NAMALWA (cell line): Measurements from ENCODE around the gene ST6GAL1.
A peak's percentile ranks its signal among the peaks of the same experiment; 100 is the strongest.
"Not testable (repeated sequence)": the region's sequence is repeated elsewhere in the genome, so short reads cannot be mapped to it uniquely, and the experiment has no call there.

Source experiments
- DNase-seq: peaks from one replicate; pipeline ENCODE4 v3.0.0-alpha.2; 2015; ENCODE audit warnings: low spot score

ST6GAL1 gene

GRCh38 chr3:186930143-186930640 lies at the start of gene ST6GAL1:
Gene ST6GAL1 (plus strand): TSS chr3:186930526. CDS start chr3:187042704, 112,178 bp downstream.
- DNase-seq = peak; percentile 82

GRCh38 chr3:186882150-186882524 lies 48.2 kb upstream of the ST6GAL1 start:
- no peak for DNase-seq

GRCh38 chr3:186882881-186883685 lies 47.2 kb upstream of the ST6GAL1 start:
- DNase-seq = no peak

- no peak for DNase-seq
These were observed 46.7 kb upstream of the ST6GAL1 start for GRCh38 chr3:186883686-186884058.

GRCh38 chr3:186884868-186885267 lies 45.5 kb upstream of the ST6GAL1 start:
- DNase-seq = not testable (repeated sequence)

- no peak for DNase-seq
These were observed 43.9 kb upstream of the ST6GAL1 start for GRCh38 chr3:186886202-186886981.

- not testable (repeated sequence) for DNase-seq
These were observed 42.8 kb upstream of the ST6GAL1 start for GRCh38 chr3:186887507-186887938.

- DNase-seq = no peak
These were observed 41.8 kb upstream of the ST6GAL1 start for GRCh38 chr3:186888569-186888968.

- DNase-seq = not testable (repeated sequence)
These were observed 40.6 kb upstream of the ST6GAL1 start for GRCh38 chr3:186889698-186890097.

GRCh38 chr3:186890911-186891310 lies 39.4 kb upstream of the ST6GAL1 start:
- no peak for DNase-seq

- not testable (repeated sequence) for DNase-seq
These were observed 37.3 kb upstream of the ST6GAL1 start for GRCh38 chr3:186893071-186893470.

- no peak for DNase-seq
These were observed 34.9 kb upstream of the ST6GAL1 start for GRCh38 chr3:186895406-186895805.

GRCh38 chr3:186896006-186896405 lies 34.3 kb upstream of the ST6GAL1 start:
- no peak for DNase-seq

- DNase-seq = no peak
These were observed 33.5 kb upstream of the ST6GAL1 start for GRCh38 chr3:186896875-186897274.

- peak; percentile 29 for DNase-seq
These were observed 29.1 kb upstream of the ST6GAL1 start for GRCh38 chr3:186901135-186901734.

GRCh38 chr3:186902154-186902553 lies 28.2 kb upstream of the ST6GAL1 start:
- DNase-seq = no peak

GRCh38 chr3:186902713-186903112 lies 27.6 kb upstream of the ST6GAL1 start:
- DNase-seq = no peak

GRCh38 chr3:186903676-186904075 lies 26.6 kb upstream of the ST6GAL1 start:
- DNase-seq = not testable (repeated sequence)

GRCh38 chr3:186907075-186907474 lies 23.3 kb upstream of the ST6GAL1 start:
- DNase-seq = not testable (repeated sequence)

- no peak for DNase-seq
These were observed 21.1 kb upstream of the ST6GAL1 start for GRCh38 chr3:186909078-186909853.
